ENCODE results near the gene CYBA. TPM values are rescaled to one million over a fixed set of nuclear protein-coding genes. Genes with fewer than 3 reads are reported as not detected.

The CYBA gene
- total RNA-seq, 2 experiments from 2014 or later, result 359 to 601 TPM

DNA sequence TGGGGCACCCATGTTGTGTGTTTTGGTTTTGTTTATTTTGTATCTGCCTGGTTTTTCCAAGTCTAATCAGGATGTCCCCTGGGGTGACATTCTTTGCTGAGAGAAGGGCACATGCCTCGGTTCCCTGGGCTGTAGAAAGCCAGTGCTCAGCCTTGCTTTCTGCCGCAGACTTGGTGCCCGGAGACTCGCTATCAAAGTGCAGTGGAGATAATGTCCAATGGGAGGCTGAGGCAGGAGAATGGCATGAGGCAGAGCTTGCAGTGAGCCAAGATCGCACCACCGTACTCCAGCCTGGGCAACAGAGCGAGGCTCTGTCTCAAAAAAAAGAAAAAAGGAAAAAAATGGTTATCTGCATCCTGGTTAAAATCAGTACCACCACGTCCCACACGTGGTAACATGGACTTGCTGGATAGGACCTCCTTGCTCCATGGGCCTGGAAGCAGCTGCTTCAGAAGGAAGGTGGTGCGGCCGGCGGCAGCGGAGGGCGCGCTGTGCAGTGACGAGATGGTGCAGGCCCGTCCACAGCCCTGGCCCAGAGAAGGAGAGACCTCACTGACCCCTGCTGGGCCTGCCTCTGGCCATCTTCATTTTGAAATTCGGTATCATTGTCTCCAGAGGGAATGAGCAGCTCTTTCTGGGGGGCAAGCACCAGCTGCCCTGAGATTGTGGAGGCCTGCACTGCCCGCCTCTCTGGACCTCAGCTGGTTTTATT lies 31.7 kb downstream of the CYBA start:
- DNase-seq (ENCODE audit: low spot score), result no peak
- Histone ChIP-seq H2AFZ (ENCODE audit: low read length) (no peak overlapping the region), H3K9me2 (ENCODE audit: insufficient read depth, low read length) (no peaks in the 10 kb centered on the region), H3K36me3 (ENCODE audit: insufficient read depth, low read length) (peaks cover 75% of the 10 kb centered on the region), H3K4me1 (ENCODE audit: insufficient read depth, low read length, poor library complexity, severe bottlenecking) (no peaks in the 10 kb centered on the region), H3K9me3 (ENCODE audit: low read length) (no peaks in the 10 kb centered on the region), H3K4me2 (ENCODE audit: low read length) (no peak overlapping the region), H3K27ac (ENCODE audit: low read depth, low read length, poor library complexity, severe bottlenecking) (no peak overlapping the region), H3K79me2 (ENCODE audit: insufficient read depth, low read depth, low read length) (no peaks in the 10 kb centered on the region), H3K4me3 (ENCODE audit: low read depth, low read length, poor library complexity, severe bottlenecking) (no peak overlapping the region), H4K20me1 (ENCODE audit: insufficient read depth, low read length) (no peaks in the 10 kb centered on the region)
- BruUV-seq (replicated peaks), result no TSS peak
- ChIA-PET POLR2A (no interaction called here), CTCF (ENCODE audit: unreplicated experiment) (no interaction called here)
- intact Hi-C loops (cut with micrococcal nuclease; ENCODE audit: unreplicated experiment), result no loop called here
- no peak for TF ChIP-seq EZH2phosphoT487 (IDR thresholded peaks at IDR 0.05; ENCODE audit: borderline replicate concordance, low read depth, low read length)
- TF ChIP-seq, protein P1, sequence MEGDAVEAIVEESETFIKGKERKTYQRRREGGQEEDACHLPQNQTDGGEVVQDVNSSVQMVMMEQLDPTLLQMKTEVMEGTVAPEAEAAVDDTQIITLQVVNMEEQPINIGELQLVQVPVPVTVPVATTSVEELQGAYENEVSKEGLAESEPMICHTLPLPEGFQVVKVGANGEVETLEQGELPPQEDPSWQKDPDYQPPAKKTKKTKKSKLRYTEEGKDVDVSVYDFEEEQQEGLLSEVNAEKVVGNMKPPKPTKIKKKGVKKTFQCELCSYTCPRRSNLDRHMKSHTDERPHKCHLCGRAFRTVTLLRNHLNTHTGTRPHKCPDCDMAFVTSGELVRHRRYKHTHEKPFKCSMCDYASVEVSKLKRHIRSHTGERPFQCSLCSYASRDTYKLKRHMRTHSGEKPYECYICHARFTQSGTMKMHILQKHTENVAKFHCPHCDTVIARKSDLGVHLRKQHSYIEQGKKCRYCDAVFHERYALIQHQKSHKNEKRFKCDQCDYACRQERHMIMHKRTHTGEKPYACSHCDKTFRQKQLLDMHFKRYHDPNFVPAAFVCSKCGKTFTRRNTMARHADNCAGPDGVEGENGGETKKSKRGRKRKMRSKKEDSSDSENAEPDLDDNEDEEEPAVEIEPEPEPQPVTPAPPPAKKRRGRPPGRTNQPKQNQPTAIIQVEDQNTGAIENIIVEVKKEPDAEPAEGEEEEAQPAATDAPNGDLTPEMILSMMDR (conservative IDR thresholded peaks at IDR 0.05; ENCODE audit: low read length), result no peak

DNA sequence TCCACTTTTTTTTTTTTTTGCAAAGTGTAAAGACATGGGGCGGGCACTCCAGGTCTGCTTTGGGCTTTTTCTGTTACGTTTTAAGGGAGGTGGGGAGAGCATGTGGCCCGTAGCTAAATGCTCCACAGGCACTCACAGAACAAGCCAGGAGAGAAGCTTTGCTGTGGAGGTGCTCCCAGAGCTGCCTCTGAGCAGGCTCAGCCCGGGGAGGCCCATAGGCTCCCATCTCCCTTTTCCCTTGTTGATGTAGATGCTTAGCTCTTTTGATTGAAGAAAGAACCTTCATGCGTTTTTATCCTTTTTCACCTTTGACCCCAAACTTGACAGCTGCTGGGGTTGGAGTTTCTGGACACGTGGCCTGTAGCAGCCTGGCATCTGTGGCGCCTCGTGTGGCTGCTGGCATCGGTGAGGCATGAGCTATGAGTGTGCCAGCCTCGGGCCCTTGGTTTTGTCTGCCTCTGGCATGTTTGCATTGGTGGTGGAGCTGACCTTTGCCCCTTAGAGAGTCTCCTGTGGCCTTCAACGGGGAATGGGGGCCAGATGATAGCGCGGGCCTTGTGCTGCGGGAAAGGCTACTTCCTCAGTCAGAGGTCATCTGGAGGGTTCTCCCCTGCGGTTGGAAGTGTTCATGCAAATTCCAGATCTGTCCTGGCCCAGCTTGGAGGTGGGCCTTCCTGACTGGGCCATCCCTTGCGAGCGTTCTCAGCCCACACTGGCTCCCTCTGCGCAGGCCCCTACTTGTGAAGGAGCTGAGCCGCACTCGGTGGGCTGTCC lies 32.5 kb downstream of the CYBA start:
- Histone ChIP-seq H3K9me3 (ENCODE audit: low read length) (no peaks in the 10 kb centered on the region), H3K4me2 (ENCODE audit: low read length) (no peak overlapping the region), H3K9me2 (ENCODE audit: insufficient read depth, low read length) (no peaks in the 10 kb centered on the region), H2AFZ (ENCODE audit: low read length) (no peak overlapping the region), H3K79me2 (ENCODE audit: insufficient read depth, low read depth, low read length) (no peaks in the 10 kb centered on the region), H3K4me3 (ENCODE audit: low read depth, low read length, poor library complexity, severe bottlenecking) (no peak overlapping the region), H4K20me1 (ENCODE audit: insufficient read depth, low read length) (no peaks in the 10 kb centered on the region), H3K4me1 (ENCODE audit: insufficient read depth, low read length, poor library complexity, severe bottlenecking) (no peaks in the 10 kb centered on the region), H3K27ac (ENCODE audit: low read depth, low read length, poor library complexity, severe bottlenecking) (no peak overlapping the region), H3K36me3 (ENCODE audit: insufficient read depth, low read length) (peaks cover 75% of the 10 kb centered on the region)
- intact Hi-C loops (cut with micrococcal nuclease; ENCODE audit: unreplicated experiment), result no loop called here
- BruUV-seq (replicated peaks), result no TSS peak
- ChIA-PET CTCF (ENCODE audit: unreplicated experiment) (no interaction called here), POLR2A (no interaction called here)
- TF ChIP-seq, protein P1 (conservative IDR thresholded peaks at IDR 0.05; ENCODE audit: low read length), result no peak
- no peak for TF ChIP-seq EZH2phosphoT487 (IDR thresholded peaks at IDR 0.05; ENCODE audit: borderline replicate concordance, low read depth, low read length)
- no peak for DNase-seq (ENCODE audit: low spot score)
